ENCODE measurements around the gene MATN3.
A peak's percentile ranks its signal among the peaks of the same experiment; 100 is the strongest.

Gene MATN3

DNA sequence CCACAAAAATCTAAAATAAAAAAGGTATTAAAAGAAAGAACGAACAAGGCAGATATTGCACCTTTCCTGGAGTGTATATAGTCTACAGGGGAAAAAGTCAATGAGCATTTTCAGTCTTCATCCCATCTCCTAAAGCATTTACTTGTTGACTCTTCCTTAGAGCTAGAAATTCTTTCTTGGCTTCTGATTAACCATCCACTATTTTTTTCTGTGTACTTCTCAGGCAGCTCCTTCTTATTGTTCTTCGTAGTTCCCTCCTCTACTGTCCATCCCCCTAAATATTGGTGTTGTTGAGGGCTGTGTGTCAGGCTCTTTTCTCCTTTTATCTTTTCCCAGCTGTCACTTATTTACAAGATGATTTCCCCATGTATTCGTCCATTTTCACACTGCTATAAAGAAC is 42.5 kb upstream of the MATN3 start:
- Histone ChIP-seq H3K27me3 (ENCODE audit: insufficient read depth, low read length, poor library complexity) (no peaks in the 10 kb centered on the region), H2BK120ac (ENCODE audit: low read depth, low read length) (no peak overlapping the region), H3K4me2 (ENCODE audit: low read length) (no peak overlapping the region), H2BK15ac (replicated peaks; ENCODE audit: low read depth) (no peak overlapping the region), H3K4me3 (ENCODE audit: low read length) (no peak overlapping the region), H3K4me1 (ENCODE audit: control insufficient read depth, low read depth, low read length) (no peaks in the 10 kb centered on the region), H4K8ac (ENCODE audit: low read depth, low read length) (no peak overlapping the region), H3K27ac (ENCODE audit: low read depth, low read length) (no peak overlapping the region), H3K23ac (ENCODE audit: low read length) (no peak overlapping the region), H2AK5ac (ENCODE audit: low read length) (no peak overlapping the region), H4K5ac (ENCODE audit: low read length) (no peak overlapping the region), H3K79me2 (ENCODE audit: control insufficient read depth, insufficient read depth, low read length) (peaks cover 14% of the 10 kb centered on the region), H3K9ac (ENCODE audit: low read length) (no peak overlapping the region), H3K18ac (ENCODE audit: low read length) (no peak overlapping the region), H2BK5ac (ENCODE audit: low read length) (no peak overlapping the region), H3K4ac (ENCODE audit: low read depth, low read length) (no peak overlapping the region), H3K36me3 (ENCODE audit: control insufficient read depth, insufficient read depth, low read length) (no peaks in the 10 kb centered on the region), H3K79me1 (ENCODE audit: low read length) (no peaks in the 10 kb centered on the region), H3K56ac (ENCODE audit: low read length) (no peak overlapping the region)
- no peak for DNase-seq
- no CpG with 5 or more reads among the region's 3 CpGs for WGBS (ENCODE audit: extremely low coverage, insufficient coverage, low lambda C conversion rate)

DNA sequence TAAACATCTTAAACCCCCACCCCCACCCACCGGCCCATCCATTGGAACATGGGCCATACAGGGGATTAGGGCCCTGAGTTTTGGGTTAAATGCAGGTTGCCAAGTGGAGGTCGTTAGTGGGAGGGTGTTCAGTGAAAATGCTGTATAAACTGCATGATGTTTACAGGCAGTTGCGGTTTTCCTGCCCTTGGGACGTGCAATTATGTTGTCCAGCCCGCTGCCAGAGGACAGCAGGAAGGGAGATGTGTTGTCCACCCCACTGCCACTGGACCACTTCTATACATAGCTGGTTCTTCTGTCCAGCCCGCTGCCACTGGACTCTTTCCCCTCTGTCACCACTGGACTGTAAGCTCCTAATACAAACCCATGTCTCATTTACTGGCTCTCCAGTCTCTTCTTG is 41.7 kb upstream of the MATN3 start:
- no peaks in the 10 kb centered on the region for H3K27me3 ChIP-seq (ENCODE audit: insufficient read depth, low read length, poor library complexity)
- H3K79me2 ChIP-seq (ENCODE audit: control insufficient read depth, insufficient read depth, low read length): peaks cover 22% of the 10 kb centered on the region
- H2BK120ac ChIP-seq (ENCODE audit: low read depth, low read length): no peak overlapping the region
- H3K18ac ChIP-seq (ENCODE audit: low read length): no peak overlapping the region
- H3K4ac ChIP-seq (ENCODE audit: low read depth, low read length): no peak overlapping the region
- peak overlapping the region; percentile 9 for H2AK5ac ChIP-seq (ENCODE audit: low read length)
- no peak overlapping the region for H2BK15ac ChIP-seq (replicated peaks; ENCODE audit: low read depth)
- no peaks in the 10 kb centered on the region for H3K79me1 ChIP-seq (ENCODE audit: low read length)
- no peak overlapping the region for H4K8ac ChIP-seq (ENCODE audit: low read depth, low read length)
- WGBS (ENCODE audit: extremely low coverage, insufficient coverage, low lambda C conversion rate): no CpG with 5 or more reads among the region's 6 CpGs
- no peak for DNase-seq
- no peak overlapping the region for H3K56ac ChIP-seq (ENCODE audit: low read length)
- no peak overlapping the region for H4K5ac ChIP-seq (ENCODE audit: low read length)
- no peak overlapping the region for H3K9ac ChIP-seq (ENCODE audit: low read length)
- no peak overlapping the region for H3K4me2 ChIP-seq (ENCODE audit: low read length)
- H3K27ac ChIP-seq (ENCODE audit: low read depth, low read length): no peak overlapping the region
- no peak overlapping the region for H3K23ac ChIP-seq (ENCODE audit: low read length)
- H3K4me1 ChIP-seq (ENCODE audit: control insufficient read depth, low read depth, low read length): no peaks in the 10 kb centered on the region
- no peak overlapping the region for H2BK5ac ChIP-seq (ENCODE audit: low read length)
- no peak overlapping the region for H3K4me3 ChIP-seq (ENCODE audit: low read length)
- H3K36me3 ChIP-seq (ENCODE audit: control insufficient read depth, insufficient read depth, low read length): no peaks in the 10 kb centered on the region

- peak overlapping the region; percentile 85 for H3K56ac ChIP-seq (ENCODE audit: low read length)
- H2AK5ac ChIP-seq (ENCODE audit: low read length): peak overlapping the region; percentile 12
- peak overlapping the region; percentile 80 for H3K9ac ChIP-seq (ENCODE audit: low read length)
- no peaks in the 10 kb centered on the region for H3K27me3 ChIP-seq (ENCODE audit: insufficient read depth, low read length, poor library complexity)
- peak overlapping the region; percentile 75 for H3K4me2 ChIP-seq (ENCODE audit: low read length)
- H3K79me2 ChIP-seq (ENCODE audit: control insufficient read depth, insufficient read depth, low read length): peaks cover 32% of the 10 kb centered on the region
- H3K4ac ChIP-seq (ENCODE audit: low read depth, low read length): no peak overlapping the region
- no peak overlapping the region for H3K18ac ChIP-seq (ENCODE audit: low read length)
- DNase-seq: no peak
- no peaks in the 10 kb centered on the region for H3K36me3 ChIP-seq (ENCODE audit: control insufficient read depth, insufficient read depth, low read length)
- WGBS (ENCODE audit: extremely low coverage, insufficient coverage, low lambda C conversion rate): no CpG with 5 or more reads among the region's 5 CpGs
- no peak overlapping the region for H4K5ac ChIP-seq (ENCODE audit: low read length)
- no peaks in the 10 kb centered on the region for H3K4me1 ChIP-seq (ENCODE audit: control insufficient read depth, low read depth, low read length)
- H3K27ac ChIP-seq (ENCODE audit: low read depth, low read length): peak overlapping the region; percentile 26
- peak overlapping the region; percentile 19 for H2BK15ac ChIP-seq (replicated peaks; ENCODE audit: low read depth)
- no peak overlapping the region for H2BK120ac ChIP-seq (ENCODE audit: low read depth, low read length)
- no peaks in the 10 kb centered on the region for H3K79me1 ChIP-seq (ENCODE audit: low read length)
- no peak overlapping the region for H4K8ac ChIP-seq (ENCODE audit: low read depth, low read length)
- no peak overlapping the region for H3K4me3 ChIP-seq (ENCODE audit: low read length)
- H2BK5ac ChIP-seq (ENCODE audit: low read length): no peak overlapping the region
- no peak overlapping the region for H3K23ac ChIP-seq (ENCODE audit: low read length)
These were observed 40.4 kb upstream of the MATN3 start for GRCh38 chr2:20052861-20053281.

DNA sequence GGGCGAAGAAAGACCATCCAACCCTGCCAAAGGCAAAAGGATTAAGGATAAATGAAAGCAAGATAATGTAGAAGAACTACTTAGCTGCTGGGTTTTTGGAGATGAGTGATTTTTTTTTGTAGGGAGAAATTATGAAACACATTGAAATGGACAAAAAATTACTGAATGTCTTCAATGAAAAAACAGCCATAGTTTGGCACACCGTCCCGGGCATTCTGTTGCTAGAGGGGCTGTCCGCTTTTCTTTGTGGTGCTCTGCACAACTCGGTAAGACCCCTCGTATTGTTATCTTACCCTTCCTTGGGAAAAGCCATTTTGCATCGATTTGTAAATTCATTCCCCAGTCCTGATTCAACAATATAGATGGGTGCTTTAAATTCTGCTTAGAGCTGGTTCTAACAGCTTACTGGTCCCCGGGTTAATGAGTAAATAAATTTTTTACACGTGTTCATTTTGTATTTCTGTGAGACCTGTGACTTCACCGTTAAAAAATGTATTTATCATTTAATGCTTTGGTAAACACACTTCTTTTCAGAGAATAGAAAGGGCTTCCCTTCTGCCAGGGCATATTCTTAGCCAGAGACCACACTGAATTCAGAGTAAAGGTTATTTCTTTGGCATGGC is 39.9 kb upstream of the MATN3 start:
- no peak overlapping the region for H4K5ac ChIP-seq (ENCODE audit: low read length)
- H2AK5ac ChIP-seq (ENCODE audit: low read length): no peak overlapping the region
- peak overlapping the region; percentile 63 for H3K27ac ChIP-seq (ENCODE audit: low read depth, low read length)
- H4K8ac ChIP-seq (ENCODE audit: low read depth, low read length): no peak overlapping the region
- H3K23ac ChIP-seq (ENCODE audit: low read length): no peak overlapping the region
- no peaks in the 10 kb centered on the region for H3K79me1 ChIP-seq (ENCODE audit: low read length)
- DNase-seq: peak; percentile 28
- H3K18ac ChIP-seq (ENCODE audit: low read length): no peak overlapping the region
- no CpG with 5 or more reads among the region's 10 CpGs for whole genome bisulfite sequencing (ENCODE audit: extremely low coverage, insufficient coverage, low lambda C conversion rate)
- H3K36me3 ChIP-seq (ENCODE audit: control insufficient read depth, insufficient read depth, low read length): no peaks in the 10 kb centered on the region
- H3K4ac ChIP-seq (ENCODE audit: low read depth, low read length): peak overlapping the region; percentile 78
- H3K4me1 ChIP-seq (ENCODE audit: control insufficient read depth, low read depth, low read length): no peaks in the 10 kb centered on the region
- H2BK120ac ChIP-seq (ENCODE audit: low read depth, low read length): no peak overlapping the region
- peaks cover 36% of the 10 kb centered on the region for H3K79me2 ChIP-seq (ENCODE audit: control insufficient read depth, insufficient read depth, low read length)
- peak overlapping the region; percentile 85 for H3K56ac ChIP-seq (ENCODE audit: low read length)
- peak overlapping the region; percentile 75 for H3K4me2 ChIP-seq (ENCODE audit: low read length)
- peak overlapping the region; percentile 44 for H3K4me3 ChIP-seq (ENCODE audit: low read length)
- no peaks in the 10 kb centered on the region for H3K27me3 ChIP-seq (ENCODE audit: insufficient read depth, low read length, poor library complexity)
- no peak overlapping the region for H2BK15ac ChIP-seq (replicated peaks; ENCODE audit: low read depth)
- H3K9ac ChIP-seq (ENCODE audit: low read length): peak overlapping the region; percentile 80
- peak overlapping the region; percentile 54 for H2BK5ac ChIP-seq (ENCODE audit: low read length)

- WGBS (ENCODE audit: extremely low coverage, insufficient coverage, low lambda C conversion rate): no CpG with 5 or more reads among the region's 45 CpGs
- no peaks in the 10 kb centered on the region for H3K79me1 ChIP-seq (ENCODE audit: low read length)
- peak within 1 kb of the TSS; percentile 98 for H3K9ac ChIP-seq (ENCODE audit: low read length)
- H2BK120ac ChIP-seq (ENCODE audit: low read depth, low read length): peak within 1 kb of the TSS; percentile 3
- H4K8ac ChIP-seq (ENCODE audit: low read depth, low read length): no peak within 1 kb of the TSS
- H3K27ac ChIP-seq (ENCODE audit: low read depth, low read length): peak within 1 kb of the TSS; percentile 66
- H3K4me1 ChIP-seq (ENCODE audit: control insufficient read depth, low read depth, low read length): no peaks in the 10 kb centered on the region
- peak within 1 kb of the TSS; percentile 42 for H2AK5ac ChIP-seq (ENCODE audit: low read length)
- H3K79me2 ChIP-seq (ENCODE audit: control insufficient read depth, insufficient read depth, low read length): peaks cover 41% of the 10 kb centered on the region
- peak within 1 kb of the TSS; percentile 96 for H3K4me3 ChIP-seq (ENCODE audit: low read length)
- peak within 1 kb of the TSS; percentile 90 for H3K23ac ChIP-seq (ENCODE audit: low read length)
- no peaks in the 10 kb centered on the region for H3K27me3 ChIP-seq (ENCODE audit: insufficient read depth, low read length, poor library complexity)
- no peaks in the 10 kb centered on the region for H3K36me3 ChIP-seq (ENCODE audit: control insufficient read depth, insufficient read depth, low read length)
- H3K56ac ChIP-seq (ENCODE audit: low read length): peak within 1 kb of the TSS; percentile 96
- H3K4me2 ChIP-seq (ENCODE audit: low read length): peak within 1 kb of the TSS; percentile 83
- H3K4ac ChIP-seq (ENCODE audit: low read depth, low read length): peak within 1 kb of the TSS; percentile 95
- peak within 1 kb of the TSS; percentile 77 for H3K18ac ChIP-seq (ENCODE audit: low read length)
- peak within 1 kb of the TSS; percentile 65 for H2BK5ac ChIP-seq (ENCODE audit: low read length)
- H4K5ac ChIP-seq (ENCODE audit: low read length): peak within 1 kb of the TSS; percentile 27
- H2BK15ac ChIP-seq (replicated peaks; ENCODE audit: low read depth): no peak within 1 kb of the TSS
- DNase-seq: peak; percentile 100
These were observed 39.2 kb upstream of the MATN3 start, which contains the start of gene LAPTM4A for GRCh38 chr2:20051532-20052228. LAPTM4A (minus strand) TSS chr2:20051628; CDS start chr2:20051520, 108 bp downstream.

Data from mesendoderm (in vitro differentiated cells).